Amygdala (tissue), 56 donors: ENCODE results near the gene TBPL2.
"Not testable (repeated sequence)": the region's sequence is repeated elsewhere in the genome, so short reads cannot be mapped to it uniquely, and the experiment has no call there.

ENCODE experiments used
- DNase-seq, 56 donors: peaks; one replicate each; lab custom pipeline; 2025; lab: John Stamatoyannopoulos, UW

TBPL2 gene

DNA sequence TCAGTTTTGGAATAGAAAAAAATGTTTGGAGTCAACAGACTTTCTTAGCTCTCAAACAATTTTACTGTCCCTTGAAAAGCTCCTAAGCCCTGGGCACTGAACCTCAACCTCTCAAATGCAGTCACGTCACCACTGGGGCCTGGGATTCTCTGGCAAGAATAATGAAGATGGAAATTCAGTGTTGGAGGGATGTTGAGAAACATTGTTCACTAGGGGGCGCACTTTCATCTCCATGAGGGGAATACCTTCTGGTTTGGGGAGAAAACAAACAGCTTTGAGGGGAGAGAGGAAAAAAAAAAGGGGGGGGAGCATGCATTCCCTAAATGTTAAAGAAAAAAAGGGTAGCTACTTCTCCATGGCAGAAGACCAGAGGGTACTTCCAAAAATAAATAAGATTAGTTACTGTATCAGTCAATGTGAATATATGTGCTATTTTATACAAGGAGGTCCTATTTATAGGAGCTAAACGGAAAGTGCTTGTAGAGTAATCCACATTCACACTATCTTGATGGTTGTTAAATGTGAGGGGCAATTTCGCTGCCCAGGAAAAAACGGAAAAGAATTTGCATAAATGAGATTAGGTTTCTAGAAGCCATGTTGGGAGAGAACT is 5.8 kb upstream of the TBPL2 start:
- DNase-seq = peak in 31 of 56 donors; percentile 1 to 77 (median 19)

DNA sequence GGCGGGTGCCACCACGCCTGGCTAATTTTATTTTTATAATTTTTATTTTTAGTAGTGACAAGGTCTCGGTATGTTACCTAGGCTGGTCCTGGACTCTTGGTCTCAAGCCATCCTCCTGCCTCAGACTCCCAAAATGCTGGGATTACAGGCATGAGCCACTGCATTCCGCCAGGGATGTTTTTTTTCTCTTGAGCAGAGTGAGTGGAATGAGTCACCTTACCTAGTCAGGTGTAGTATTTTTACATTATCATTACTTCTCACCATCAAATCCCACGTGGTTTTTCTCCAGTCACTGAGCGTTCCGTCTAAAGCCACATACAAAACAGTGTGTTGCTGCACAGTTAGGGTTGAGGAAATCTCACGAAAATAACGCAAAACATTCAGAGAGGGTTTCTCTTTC is 870 bp upstream of the TBPL2 start:
- DNase-seq = no peak

DNA sequence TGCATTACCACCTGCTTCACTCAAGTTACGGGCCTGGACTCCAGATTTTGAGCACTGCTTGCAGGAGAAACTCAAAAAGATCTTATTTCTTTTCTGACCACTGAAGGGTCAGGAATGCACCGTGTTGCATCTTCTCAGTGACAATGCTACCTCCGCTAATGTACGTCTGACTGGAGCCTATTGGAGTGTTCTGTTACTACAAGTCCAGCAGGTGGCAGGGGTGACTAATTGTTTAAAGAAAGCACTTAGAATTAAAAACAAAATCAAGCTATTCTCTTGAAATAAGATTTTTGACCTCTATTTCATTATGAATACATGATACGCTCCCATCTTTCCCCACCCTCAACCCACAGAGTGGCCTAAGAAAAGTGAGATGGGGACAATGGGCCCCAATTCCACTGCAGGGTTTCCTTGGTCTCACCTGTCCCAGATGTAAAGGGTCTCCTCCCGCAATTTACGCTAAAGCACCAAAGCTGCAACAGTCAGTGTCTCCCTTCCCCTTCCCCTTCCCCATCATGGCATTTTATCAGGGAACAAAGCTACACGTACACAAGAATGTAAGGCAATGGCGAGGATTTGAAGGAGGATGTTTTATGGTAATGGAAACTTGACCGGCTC is 2.2 kb downstream of the TBPL2 start:
- DNase-seq = peak in 2 of 56 donors; percentile 11 to 16

DNA sequence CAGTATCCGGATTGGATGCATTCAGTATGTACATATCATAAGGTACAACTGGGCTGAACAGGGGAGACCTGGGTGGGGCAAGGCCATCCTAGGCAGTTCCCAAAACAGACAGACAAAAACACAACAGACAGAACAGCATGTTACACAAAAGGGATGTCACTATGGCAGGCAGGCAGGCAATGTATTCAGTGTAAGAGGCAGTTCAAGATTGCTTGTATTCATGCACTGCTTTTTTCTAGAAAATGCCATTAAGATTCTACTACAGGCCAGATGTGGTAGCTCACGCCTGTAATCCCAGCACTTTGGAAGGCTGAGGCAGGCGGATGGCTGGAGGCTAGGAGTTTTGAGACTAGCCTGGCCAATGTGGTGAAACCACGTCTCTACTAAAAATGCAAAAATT is 3.5 kb downstream of the TBPL2 start:
- DNase-seq = no peak

DNA sequence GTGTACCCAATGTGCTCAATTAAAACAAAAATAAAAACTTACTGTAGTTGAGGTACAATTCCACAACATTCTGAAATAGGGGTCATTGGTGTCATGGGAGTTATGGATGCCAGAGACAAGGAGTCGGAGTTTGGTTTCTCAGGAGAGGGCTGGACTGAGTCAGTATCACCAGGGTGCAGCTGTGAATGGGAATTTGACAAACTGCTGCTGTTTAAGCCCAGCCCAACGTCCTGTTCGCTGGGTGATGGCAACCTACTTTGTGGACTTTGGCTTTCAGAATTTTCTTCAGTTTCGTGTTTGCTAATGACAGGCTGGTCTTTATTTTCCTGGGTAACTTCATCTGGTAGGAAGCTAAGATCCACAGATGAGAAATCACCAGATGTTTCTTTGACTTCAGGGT is 3.9 kb downstream of the TBPL2 start:
- no peak for DNase-seq

DNA sequence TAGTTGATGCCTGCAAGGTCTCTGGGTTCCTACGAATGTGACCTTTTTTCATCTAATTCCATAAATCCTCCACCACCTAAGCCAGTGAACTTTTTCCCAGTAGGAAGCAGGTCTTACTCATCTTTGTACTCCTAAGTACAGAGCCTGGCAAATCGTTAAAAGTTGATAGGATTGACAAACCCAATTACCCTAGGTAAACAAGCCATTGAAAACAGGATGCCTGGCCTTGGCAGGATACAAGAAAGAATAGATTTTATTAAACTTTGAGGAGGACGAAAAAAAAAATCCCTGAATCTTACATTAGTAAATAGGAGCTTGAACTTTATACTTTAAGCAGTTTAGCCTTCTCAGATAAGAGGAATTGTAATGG is 5.6 kb downstream of the TBPL2 start:
- DNase-seq = no peak

DNA sequence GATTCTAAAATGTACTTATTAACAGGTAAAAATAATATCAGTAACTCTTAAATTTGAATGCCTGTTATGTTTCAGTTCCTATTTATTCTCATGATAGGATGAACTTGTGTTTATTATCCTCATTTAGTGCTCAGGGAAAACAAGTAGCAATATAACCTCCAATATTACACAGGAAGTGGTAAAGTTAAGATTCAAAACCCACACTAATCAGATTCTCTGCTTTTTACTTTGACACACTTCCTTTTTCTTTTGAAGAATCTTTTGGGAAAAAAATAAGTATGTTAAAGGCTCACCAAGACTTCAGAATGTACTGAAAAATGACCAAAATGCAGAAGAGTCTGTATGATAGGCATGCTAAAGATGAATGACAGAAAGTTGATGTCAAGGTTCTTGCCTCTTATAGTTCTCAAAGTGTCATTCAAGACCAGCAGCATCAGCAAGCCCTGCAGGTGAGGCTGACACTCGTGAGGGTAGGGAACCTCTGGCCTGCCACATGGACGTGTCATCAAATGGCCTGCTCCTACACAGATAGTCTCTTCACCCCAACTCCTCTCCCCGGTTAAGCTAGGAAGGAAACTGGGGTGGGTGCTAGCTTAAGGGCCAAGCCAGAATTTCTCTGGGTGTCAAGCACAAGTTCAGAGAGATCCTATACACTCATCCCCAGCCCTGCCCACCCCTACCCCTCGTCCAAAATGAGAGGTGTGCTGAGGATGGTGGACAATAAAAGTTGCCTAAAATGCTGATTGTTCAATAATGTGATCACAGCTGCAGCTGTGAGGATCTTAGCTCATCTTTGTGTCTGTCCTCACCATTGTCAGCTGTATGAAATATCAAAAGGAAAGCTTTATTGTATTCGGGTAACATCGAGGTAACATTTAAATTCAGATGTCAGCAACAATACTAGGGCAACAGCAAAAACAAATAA is 6.3 kb downstream of the TBPL2 start:
- DNase-seq = no peak

DNA sequence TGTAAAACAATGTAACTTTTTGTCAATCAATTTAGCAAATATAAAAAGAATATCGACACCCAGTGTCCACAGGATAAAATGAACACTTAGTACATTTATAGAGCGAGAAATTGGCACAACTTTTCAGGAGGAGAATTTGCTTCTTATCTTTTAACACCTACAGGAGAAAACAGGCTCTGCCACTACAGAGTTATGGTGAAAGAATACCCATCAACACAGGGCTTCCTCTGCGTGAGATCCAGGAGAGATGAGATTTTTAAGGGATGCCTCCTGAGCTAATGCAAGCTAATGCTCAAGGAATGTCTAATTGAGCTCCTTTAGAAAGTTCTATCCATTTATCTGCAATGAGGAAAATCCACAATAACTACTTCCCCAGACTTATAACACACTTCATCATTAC is 7.8 kb downstream of the TBPL2 start:
- DNase-seq = no peak

DNA sequence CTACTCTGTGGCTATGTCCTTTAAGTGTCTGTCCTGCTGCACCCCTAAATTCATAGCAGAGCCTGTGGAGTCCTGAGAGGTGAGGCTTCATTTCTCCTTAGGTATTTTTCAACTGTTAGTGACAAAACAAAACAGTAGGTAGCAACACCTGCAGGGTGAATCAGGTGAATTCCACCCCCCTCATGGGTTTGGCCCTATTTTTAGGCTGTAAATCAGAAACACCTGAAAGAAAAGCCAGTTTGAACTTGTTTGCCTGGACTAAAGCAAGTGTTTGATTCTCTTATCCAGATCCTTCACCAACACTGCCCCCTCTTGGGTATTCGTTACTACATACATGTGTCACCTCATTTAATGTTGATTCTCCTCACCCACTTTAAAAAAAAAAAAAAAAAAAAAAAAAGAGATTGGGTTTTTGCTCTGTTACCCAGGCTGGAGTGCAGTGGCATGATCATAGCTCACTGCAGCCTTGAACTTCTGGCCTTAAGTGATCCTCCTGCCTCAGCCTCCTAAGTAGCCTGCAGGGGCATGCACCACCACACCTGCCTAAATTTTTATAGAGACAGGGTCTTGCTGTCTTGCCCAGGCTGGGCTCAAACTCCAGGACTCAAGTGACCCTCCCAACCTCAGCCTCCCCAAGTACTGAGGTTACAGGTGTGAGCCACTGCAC is 10.3 kb downstream of the TBPL2 start:
- DNase-seq = no peak

DNA sequence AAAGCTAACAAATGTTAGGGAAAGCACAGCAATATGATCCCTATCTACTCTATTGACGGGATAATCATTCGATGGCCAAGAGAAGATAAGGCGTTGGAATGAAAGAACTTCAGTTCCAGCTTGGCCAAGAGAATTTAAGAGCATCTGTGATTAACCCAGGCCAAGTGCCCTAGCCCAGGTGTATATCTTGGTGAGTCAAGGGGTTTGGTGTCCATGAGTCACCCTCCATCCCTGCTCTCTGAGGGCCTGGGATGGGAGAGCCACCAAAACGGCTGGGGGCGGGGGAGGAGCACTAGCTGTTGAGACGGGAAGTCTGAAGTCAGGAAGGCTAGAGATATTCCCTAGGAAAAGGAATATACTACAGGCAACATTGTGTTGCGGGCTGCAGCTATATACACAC is 13.0 kb downstream of the TBPL2 start:
- no peak for DNase-seq

DNA sequence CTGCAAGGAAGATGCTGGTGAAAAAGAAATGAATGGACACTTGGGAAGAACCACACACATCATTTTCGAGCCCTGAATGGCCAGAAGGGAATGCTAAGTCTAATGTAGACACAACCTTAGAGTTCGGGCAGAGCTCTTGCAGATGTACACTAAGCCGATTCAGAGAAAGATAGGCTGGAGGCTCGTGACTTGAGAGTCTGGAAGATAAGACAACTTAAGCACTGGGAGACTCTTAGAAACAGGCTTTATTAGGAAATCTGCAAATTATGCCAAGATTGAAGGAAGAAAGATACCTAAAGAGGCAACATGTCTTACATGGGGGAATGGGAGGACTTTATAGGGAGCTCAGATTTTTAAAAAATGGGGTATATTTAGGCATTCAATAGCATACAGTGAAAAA is 13.5 kb downstream of the TBPL2 start:
- no peak for DNase-seq

DNA sequence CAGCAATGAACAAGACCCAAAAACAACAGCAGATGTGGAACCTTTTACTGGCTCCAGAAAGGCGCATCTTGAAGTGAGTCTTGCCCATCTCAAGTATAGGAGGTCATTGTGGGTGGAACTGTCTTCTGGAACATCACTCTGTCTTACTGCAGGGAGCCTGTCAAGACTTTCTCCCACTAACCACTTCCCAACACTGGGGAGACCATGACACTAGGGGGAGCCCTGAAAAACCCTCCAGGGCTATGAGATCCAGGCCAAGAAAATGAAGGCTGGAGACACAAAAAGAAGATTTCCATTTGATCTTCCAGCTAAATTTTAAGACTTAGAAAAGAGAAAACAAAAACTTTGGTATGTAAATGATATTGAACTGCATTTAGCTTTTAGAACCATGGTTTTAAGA is 15.3 kb downstream of the TBPL2 start:
- DNase-seq = no peak

DNA sequence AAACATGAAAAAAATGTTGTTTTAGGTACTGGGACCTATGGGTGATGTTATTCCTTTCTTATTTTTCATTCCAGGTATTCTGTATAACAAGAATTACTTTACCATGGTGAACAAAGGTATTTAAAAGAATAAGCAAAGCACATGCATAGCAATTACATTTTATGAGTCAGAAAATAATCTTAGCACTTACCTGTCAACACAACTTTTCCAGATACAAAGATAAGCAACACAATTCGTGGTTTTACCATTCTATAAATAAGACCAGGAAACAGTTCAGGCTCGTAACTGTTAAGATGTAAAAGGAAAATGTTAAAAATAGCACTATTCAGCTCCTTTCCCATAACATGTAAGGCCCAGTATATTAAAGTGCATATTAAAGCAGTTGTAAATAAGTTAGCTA is 16.4 kb downstream of the TBPL2 start:
- no peak for DNase-seq

DNA sequence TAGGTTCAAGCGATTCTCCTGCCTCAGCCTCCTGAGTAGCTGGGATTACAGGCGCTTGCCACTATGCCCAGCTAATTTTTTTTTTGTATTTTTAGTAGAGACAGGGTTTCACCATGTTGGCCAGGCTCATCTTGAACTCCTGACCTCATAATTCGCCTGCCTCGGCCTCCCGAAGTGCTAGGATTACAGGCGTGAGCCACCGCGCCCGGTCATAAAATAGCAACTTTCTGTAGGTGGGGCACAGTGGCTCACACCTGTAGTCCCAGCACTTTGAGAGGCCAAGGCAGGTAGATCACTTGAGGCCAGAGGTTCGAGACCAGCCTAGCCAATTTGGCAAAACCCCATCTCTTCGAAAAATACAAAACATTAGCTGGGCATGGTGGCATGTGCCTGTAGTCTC is 18.1 kb downstream of the TBPL2 start:
- not testable (repeated sequence) for DNase-seq

DNA sequence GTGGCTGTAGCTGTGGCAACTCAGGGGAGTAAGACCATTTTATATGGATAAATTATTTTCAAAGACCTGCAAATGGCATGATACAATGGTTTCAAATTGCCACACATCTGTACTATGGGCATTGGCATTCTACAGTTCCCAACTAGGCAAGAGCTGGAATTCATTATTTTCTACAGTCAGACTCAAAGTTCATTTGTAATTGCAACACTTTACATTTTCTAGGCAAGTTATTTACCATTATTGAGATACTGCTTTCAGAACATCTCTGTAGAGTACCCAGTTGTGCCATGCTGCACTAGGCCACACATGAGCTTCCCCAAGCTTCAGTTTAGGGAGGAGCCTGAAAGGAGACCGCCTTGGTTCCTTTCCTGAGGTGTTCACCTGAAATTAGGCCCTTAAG is 20.8 kb downstream of the TBPL2 start:
- no peak for DNase-seq

DNA sequence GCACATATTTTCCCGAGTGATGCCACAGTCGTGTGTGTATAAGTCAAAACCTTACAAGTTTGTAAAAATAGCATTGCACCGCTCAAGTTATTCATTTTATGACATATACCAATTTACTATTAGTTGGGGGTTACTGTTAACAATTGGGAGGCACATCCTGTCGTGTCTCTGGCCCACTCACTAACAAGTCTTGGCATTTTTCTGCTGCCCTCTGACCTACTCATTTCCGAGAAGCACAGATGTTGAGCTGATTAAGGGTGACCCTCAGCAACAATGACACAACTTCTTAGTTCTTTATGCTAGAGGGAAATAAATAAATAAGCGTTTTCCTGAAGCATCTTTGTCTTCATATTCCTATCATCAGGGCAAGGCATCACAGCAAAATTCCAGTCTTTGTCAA is 22.0 kb downstream of the TBPL2 start:
- DNase-seq = no peak

DNA sequence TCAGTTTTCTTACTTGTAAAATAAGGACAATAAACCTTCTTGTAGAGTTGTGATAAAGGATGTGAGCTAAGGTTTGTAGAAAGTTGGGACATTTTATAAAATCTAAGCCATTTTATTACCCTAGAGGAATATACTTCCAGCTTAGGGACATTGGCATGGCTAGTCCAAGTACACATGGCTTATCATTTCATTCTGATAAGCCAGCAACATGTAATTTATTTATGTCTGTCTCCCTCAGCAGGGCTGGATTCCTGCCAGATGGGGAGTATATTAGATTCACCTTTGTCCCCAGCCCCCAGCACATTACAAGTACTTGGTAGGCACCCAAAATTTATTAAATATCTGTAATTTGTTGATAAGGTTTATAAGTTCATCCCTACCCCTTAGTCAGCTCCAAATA is 22.5 kb downstream of the TBPL2 start:
- DNase-seq = no peak

DNA sequence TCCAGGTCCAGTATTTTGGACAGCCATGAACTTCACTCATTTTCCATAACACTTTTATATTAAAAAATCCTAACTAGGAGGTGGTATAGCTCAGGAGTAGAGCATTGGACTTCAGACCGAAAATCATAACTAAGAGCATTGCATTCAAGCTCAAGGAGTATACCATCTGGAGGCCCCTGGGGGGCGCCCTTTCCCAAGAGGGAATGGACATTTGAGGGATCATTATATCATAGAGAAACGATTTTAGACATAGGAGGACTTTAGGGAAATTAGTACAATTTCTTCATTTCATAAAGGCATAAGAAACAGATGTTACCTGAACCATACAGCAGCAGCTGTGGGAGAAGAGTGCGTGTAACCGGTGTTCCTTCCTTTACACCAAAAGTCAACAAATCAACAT is 23.6 kb downstream of the TBPL2 start:
- DNase-seq = no peak

DNA sequence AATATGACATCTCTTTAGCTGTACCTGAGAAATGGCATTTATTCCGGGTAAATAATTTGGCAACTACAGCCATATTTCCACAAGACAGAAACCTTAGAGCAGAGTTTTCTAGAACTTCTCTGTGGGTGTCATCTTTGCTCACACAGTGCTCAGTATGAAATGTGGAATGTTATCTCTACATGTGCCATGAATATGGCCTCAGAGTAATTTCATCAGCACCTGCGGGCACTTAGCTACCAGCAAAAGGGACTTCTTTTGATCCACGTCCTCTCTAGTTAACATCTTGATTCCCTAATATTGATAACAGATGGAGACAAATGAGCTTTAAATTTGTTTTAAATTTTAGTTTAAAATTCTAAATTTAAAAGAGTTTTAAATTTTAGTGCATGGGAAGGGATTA is 25.9 kb downstream of the TBPL2 start:
- no peak for DNase-seq

DNA sequence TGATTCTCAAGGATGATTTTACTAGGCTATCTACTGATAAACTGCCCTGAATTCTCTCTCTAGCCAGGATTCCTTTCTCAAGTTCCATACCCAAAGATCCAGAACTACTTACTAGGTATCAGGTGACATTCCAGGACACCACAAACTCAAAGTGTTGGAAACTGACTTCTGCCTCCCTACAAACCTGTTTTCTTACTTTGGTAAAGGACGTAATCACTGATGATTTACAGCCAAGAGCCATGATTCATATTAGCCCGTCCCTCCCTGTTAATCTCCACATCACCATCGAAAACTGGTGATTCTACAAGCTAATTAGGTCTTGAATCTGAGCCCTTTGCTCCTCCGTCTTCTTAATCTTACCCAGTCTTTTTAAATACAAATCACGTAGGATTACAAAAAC is 27.7 kb downstream of the TBPL2 start:
- no peak for DNase-seq
